ENCODE measurements around the gene SMYD1. TPM values are rescaled to one million over a fixed set of nuclear protein-coding genes. Genes with fewer than 3 reads are reported as not detected.

The SMYD1 gene
- total and polyA plus RNA-seq, 2 donors (not counting 1 experiment from before 2014, with no cell fraction given) = not detected

DNA sequence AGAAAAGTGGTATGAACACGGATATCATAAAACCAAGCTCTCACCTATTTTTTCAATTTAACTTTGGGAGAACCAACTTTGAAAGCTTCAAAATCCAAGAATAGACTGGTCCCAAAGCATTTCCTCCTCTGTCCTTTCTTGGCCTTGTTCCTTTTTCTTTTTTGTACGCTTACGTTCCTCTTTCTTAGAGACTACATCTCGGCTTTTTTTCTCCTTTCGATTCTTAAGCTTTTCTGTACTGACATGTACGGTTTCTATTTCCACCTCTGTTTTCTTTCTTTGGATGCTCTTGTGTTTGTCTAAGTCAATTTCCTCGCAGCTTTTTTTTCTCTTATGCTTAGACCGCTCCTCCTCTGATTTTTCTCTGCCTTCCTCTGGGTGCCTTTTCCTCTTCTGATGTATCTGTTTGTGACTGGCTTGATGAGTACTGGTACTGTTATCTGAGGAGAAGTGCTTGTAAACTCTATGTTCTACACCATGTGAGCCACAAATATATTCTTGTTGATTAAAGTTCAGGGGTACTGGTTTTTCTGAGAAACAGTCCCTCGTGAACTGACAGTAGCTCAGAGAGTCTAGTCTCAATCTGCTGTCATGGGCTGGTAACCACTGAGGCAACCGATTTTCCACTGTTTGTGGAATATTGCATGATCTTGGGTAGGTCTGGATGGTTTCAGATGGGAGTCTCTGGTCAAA is 39.8 kb upstream of the SMYD1 start:
- ATAC-seq (ENCODE audit: low read depth) = peak; percentile 45
- peak overlapping the region; percentile 69 for H3K4me2 ChIP-seq (replicated peaks; ENCODE audit: low read depth, low read length, poor library complexity, severe bottlenecking)
- no peak for TF ChIP-seq EZH2 (IDR thresholded peaks at IDR 0.05; ENCODE audit: borderline replicate concordance, insufficient read depth, low read depth, low read length, poor library complexity, severe bottlenecking)
- TF ChIP-seq, protein P1, sequence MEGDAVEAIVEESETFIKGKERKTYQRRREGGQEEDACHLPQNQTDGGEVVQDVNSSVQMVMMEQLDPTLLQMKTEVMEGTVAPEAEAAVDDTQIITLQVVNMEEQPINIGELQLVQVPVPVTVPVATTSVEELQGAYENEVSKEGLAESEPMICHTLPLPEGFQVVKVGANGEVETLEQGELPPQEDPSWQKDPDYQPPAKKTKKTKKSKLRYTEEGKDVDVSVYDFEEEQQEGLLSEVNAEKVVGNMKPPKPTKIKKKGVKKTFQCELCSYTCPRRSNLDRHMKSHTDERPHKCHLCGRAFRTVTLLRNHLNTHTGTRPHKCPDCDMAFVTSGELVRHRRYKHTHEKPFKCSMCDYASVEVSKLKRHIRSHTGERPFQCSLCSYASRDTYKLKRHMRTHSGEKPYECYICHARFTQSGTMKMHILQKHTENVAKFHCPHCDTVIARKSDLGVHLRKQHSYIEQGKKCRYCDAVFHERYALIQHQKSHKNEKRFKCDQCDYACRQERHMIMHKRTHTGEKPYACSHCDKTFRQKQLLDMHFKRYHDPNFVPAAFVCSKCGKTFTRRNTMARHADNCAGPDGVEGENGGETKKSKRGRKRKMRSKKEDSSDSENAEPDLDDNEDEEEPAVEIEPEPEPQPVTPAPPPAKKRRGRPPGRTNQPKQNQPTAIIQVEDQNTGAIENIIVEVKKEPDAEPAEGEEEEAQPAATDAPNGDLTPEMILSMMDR (IDR thresholded peaks at IDR 0.05) = no peak
- peaks cover 6 to 22% of the 10 kb centered on the region in 2 experiments for H3K36me3 ChIP-seq (replicated peaks in 1 of 2; ENCODE audit: control extremely low read depth in 1 of 2, control insufficient read depth in 1 of 2, extremely low read depth in 1 of 2, insufficient read depth in 2 of 2, low read length in 1 of 2)
- H3K4me3 ChIP-seq (ENCODE audit: control extremely low read depth in 1 of 5, extremely low read depth in 1 of 5, insufficient read depth in 1 of 5, low read depth in 2 of 5, low read length in 4 of 5) = peak overlapping the region in 4 of 5 experiments; percentile 21 to 42 (median 34)
- peak overlapping the region; percentile 68 for H2AFZ ChIP-seq (ENCODE audit: insufficient read depth, low read depth, low read length, poor library complexity, severe bottlenecking)
- H3K9me3 ChIP-seq (ENCODE audit: control extremely low read depth in 1 of 3, control insufficient read depth in 2 of 3, insufficient read depth in 1 of 3, low read length in 2 of 3) = no peaks in the 10 kb centered on the region
- intact Hi-C loops (cut with micrococcal nuclease) = no loop called here
- peak; percentile 50 for DNase-seq
- ChIA-PET CTCF (interaction anchor here (0.8 to 1.0 kb wide), 2 partner anchors 11 to 34 kb away, joined by 3 read pairs; partner anchors contain the start of gene RNU2-63P), POLR2A (no interaction called here)
- H4K20me1 ChIP-seq (ENCODE audit: control insufficient read depth, insufficient read depth, low read length, poor library complexity, severe bottlenecking) = no peaks in the 10 kb centered on the region
- H3K27me3 ChIP-seq (replicated peaks in 1 of 4; ENCODE audit: control extremely low read depth in 1 of 4, control insufficient read depth in 3 of 4, insufficient read depth in 4 of 4, low read length in 3 of 4) = no peaks in the 10 kb centered on the region
- peak overlapping the region; percentile 43 to 83 for H3K27ac ChIP-seq (ENCODE audit: low read length in 2 of 2)
- peak overlapping the region; percentile 79 for H3K4me3 Mint-ChIP-seq
- H3K27ac Mint-ChIP-seq = peak overlapping the region; percentile 93
- H3K9me3 Mint-ChIP-seq (ENCODE audit: insufficient read depth) = no peaks in the 10 kb centered on the region
- H3K9ac ChIP-seq (ENCODE audit: low read length) = peak overlapping the region; percentile 50
- peaks cover 18% of the 10 kb centered on the region for H3K4me1 Mint-ChIP-seq
- peaks cover 7 to 11% of the 10 kb centered on the region in 2 donors for H3K4me1 ChIP-seq (ENCODE audit: control insufficient read depth in 2 of 2, insufficient read depth in 2 of 2, low read length in 2 of 2)
- WGBS (ENCODE audit: insufficient coverage) = 54% methylated on average over 3 of the region's 10 CpGs
- no peaks in the 10 kb centered on the region for H3K27me3 Mint-ChIP-seq
- no peaks in the 10 kb centered on the region for H3K79me2 ChIP-seq (ENCODE audit: control insufficient read depth, insufficient read depth, low read length)

DNA sequence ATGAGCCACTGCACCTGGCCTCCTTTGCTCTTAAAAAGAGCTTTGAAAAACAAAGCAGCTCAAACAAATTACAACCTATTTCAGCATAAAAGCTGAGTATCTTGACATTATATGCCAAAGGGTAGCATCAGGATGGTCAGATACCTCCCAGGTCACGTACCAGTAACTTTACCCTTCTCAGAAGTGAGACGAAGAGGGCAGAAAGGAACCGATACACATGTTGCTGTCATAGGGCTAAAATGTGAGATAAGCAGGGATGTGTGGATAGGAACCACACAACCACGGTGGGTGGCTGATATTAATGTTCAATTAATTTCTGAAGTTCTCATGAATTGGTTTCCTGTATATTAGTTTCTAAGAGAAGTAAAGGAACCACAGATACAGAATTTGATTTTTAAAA is 38.7 kb upstream of the SMYD1 start:
- H3K9me3 Mint-ChIP-seq (ENCODE audit: insufficient read depth) = no peaks in the 10 kb centered on the region
- CTCF ChIA-PET = no interaction called here
- intact Hi-C loops (cut with micrococcal nuclease) = no loop called here

More for the DNA sequence above, 38.7 kb upstream of the SMYD1 start:
- Histone ChIP-seq H3K36me3 (replicated peaks in 1 of 2; ENCODE audit: control extremely low read depth in 1 of 2, control insufficient read depth in 1 of 2, extremely low read depth in 1 of 2, insufficient read depth in 2 of 2, low read length in 1 of 2) (peaks cover 10 to 27% of the 10 kb centered on the region in 2 experiments), H3K9me3 (ENCODE audit: control extremely low read depth in 1 of 3, control insufficient read depth in 2 of 3, insufficient read depth in 1 of 3, low read length in 2 of 3) (no peaks in the 10 kb centered on the region), H3K27ac (ENCODE audit: low read length in 2 of 2) (no peak overlapping the region), H3K4me2 (replicated peaks; ENCODE audit: low read depth, low read length, poor library complexity, severe bottlenecking) (no peak overlapping the region), H3K27me3 (replicated peaks in 1 of 4; ENCODE audit: control extremely low read depth in 1 of 4, control insufficient read depth in 3 of 4, insufficient read depth in 4 of 4, low read length in 3 of 4) (no peaks in the 10 kb centered on the region), H3K4me1 (ENCODE audit: control insufficient read depth in 2 of 2, insufficient read depth in 2 of 2, low read length in 2 of 2) (peaks cover 7 to 11% of the 10 kb centered on the region in 2 donors), H4K20me1 (ENCODE audit: control insufficient read depth, insufficient read depth, low read length, poor library complexity, severe bottlenecking) (no peaks in the 10 kb centered on the region), H3K4me3 (ENCODE audit: control extremely low read depth in 1 of 5, extremely low read depth in 1 of 5, insufficient read depth in 1 of 5, low read depth in 2 of 5, low read length in 4 of 5) (no peak overlapping the region), H2AFZ (ENCODE audit: insufficient read depth, low read depth, low read length, poor library complexity, severe bottlenecking) (no peak overlapping the region), H3K79me2 (ENCODE audit: control insufficient read depth, insufficient read depth, low read length) (peaks cover 4% of the 10 kb centered on the region), H3K9ac (ENCODE audit: low read length) (no peak overlapping the region)
- ATAC-seq (ENCODE audit: low read depth) = no peak
- H3K4me3 Mint-ChIP-seq = no peak overlapping the region
- TF ChIP-seq, protein P1 (IDR thresholded peaks at IDR 0.05) = no peak
- no peaks in the 10 kb centered on the region for H3K27me3 Mint-ChIP-seq
- H3K4me1 Mint-ChIP-seq = peaks cover 18% of the 10 kb centered on the region
- DNase-seq = no peak
- H3K27ac Mint-ChIP-seq = no peak overlapping the region
- WGBS (ENCODE audit: insufficient coverage) = 79% methylated on average over 3 of the region's 4 CpGs
- POLR2A ChIA-PET = no interaction called here

Data from B cell (primary cell).